Measurements from ENCODE around the gene SSTR3.
"Not testable (repeated sequence)": the region's sequence is repeated elsewhere in the genome, so short reads cannot be mapped to it uniquely, and the experiment has no call there.

SSTR3 gene

DNA sequence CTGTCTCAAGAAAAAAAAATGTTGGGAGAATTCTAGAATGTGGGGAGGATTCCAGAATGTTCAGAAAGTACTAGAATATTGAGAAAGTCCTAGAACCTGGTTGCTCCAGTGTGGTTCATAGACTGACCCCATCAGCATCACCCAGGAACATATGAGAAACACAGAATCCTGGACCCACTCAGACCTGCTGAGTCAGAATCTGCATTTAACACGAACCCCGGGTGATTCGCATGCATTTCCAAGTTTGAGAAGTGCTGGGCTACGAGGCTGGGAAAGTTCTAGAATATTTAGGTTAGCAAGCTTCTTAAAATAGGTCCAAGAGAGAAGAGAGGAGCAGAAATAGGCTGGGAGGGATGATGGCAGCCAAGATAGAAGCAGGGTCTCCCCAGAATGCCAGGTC is 30.6 kb downstream of the SSTR3 start:
- no peak for DNase-seq (ENCODE audit: low spot score)

DNA sequence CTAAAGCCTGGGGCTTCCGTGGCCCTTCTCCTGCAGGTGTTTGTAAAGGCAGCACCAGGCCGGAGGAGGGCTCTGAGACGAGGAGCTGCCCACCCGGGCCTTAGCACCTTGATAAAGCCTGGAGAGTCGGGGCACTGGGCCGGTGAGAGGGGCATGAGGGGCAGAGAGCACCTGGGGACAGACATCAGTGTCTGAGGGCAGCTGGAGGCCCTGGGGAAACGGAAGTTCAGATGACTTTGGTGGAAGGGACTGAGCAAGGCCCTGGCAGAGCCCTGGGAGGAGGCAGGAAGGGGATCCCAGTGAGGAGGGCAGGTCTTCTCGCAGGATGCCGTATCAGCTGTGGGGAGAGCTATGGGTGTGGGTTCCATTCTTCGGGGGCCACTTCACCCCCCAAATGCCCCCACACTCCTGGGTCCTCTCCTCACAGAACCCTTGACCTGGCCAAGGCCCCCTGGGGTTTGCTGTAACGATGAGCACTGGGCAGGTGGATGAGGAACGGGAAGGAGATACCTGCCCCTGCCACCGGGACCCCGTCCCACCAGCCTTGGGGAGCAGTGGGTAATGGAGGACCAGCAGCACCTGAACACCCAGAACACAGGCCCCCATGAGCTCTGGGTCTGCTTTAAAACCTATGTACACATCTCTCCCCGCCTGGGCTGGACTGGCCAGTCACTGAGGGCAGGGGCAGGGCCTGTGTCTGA is 31.6 kb downstream of the SSTR3 start:
- no peak for DNase-seq (ENCODE audit: low spot score)

DNA sequence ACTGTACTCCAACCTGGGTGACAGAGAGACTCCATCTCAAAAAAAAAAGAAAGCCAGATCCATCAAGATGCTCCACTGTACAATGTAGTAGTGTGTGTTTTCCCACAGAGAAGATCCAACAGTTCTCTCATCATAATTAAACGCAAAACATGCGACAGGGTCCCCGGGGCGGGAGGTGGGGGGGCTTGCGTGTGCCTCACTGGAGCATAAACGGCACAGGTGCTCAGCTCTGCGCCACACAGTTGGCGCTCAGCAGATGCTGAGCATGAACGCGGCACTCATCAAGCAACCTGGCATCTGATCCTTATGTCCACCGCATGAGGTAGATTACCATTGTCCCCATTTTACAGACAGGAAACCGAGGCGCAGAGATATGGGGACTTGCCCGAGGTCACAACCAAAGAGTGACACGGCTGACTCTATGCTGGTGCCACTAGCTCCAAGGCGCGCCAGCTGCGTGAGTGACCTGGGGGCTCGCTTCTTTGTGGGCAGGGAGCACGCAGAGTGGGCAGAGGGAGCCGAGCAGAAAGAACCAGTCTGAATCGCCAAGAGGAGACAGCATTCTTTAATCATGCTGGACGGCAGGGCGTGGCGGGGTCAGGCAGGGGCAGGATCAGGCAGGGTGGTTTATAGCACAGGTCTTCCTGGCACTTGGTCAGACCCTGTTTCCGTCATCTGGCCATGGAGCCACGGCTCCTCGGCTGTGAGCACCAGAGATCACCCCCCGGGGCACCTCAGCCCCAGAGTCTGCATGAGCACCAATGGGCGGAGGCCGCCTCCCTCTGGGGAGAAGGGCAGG is 32.5 kb downstream of the SSTR3 start:
- no peak for DNase-seq (ENCODE audit: low spot score)

DNA sequence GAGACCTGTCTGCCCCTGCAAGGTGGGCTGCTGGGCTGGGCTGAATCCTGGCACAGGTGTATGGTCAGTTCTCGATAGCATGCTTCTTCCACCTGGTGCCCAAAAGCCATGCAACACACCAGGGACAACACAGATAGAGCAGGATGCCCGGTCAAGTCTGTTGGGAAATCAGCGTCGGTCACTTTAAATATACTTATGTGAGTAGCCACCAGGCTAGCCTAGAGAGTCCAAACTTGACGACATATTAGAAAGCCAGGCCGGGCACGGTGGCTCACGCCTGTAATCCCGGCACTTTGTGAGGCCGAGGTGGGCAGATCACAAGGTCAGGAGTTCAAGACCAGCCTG is 33.2 kb downstream of the SSTR3 start:
- no peak for DNase-seq (ENCODE audit: low spot score)

DNA sequence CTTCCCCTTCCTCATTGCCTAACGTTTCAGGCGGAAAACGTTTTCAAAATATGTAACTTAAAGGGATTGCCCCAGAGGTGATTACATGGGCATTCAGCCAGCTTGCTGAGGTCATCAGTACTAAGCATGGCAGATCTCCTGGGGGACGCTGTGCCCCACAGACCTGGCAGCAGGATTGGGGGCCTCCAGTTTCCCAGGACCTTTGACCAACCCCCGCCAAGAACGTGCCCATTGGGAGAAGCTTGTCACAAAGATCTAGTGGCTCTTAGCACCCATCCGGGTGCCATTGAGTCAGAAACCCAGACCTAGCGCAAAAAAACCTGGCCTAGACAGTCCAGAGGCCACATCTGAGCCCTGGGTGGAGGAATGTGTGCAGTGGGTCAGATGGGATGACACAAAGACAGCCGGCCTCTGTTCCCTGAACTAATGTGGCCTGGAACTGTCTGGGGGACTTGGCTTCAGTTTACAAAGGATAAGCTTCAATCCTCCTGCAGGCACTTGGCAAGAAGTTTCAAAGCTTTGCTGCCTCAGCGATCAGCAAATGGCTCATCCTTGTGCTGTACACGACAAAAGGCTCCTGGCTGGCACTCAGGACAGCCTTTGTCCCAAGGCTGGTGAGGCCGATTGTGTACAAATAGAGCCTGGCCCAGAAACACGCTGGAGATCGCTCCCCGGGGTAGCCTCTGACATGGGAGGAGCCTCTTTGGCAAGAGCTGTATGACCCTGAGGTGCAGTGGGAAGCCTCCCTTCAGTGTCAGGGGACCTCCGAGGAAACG is 33.7 kb downstream of the SSTR3 start:
- DNase-seq (ENCODE audit: low spot score) = no peak

DNA sequence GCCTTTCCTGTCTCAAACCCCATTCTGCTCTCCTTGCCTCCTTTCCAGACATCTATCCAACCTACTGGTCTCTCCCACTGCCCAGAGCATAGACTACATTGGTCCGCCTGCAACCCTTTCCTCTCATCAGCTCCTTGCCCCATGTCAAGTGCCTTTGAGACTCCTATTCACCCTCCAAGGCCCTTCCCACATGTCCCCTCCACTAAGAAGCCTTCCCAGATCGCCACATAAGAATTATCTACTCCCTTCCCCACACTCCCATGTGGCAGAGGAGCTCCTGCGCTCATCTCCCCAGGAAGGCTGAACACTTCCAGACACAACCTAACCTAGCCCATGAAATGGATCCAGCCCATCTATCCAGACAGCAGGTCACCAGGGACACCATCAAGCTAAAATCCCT is 34.5 kb downstream of the SSTR3 start:
- no peak for DNase-seq (ENCODE audit: low spot score)

DNA sequence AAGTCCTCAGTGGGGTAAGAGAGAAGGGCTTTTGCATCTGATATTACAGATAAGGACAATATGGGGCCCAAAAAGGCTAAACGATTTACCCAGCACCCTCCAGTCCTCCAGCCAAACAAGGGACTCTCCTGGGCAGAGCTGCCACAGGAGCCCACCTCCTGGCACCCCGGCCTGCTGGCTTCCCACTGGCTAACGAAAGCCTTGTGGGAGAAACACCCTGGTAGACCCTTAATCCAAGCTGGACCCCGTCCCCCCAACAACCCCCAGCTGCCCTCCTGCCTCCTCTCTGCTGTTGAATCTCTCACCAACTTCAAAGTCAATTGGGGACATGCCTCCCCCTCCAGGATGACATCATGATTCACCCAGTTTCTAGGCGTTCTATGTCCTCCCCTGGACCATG is 35.1 kb downstream of the SSTR3 start:
- DNase-seq (ENCODE audit: low spot score) = no peak

DNA sequence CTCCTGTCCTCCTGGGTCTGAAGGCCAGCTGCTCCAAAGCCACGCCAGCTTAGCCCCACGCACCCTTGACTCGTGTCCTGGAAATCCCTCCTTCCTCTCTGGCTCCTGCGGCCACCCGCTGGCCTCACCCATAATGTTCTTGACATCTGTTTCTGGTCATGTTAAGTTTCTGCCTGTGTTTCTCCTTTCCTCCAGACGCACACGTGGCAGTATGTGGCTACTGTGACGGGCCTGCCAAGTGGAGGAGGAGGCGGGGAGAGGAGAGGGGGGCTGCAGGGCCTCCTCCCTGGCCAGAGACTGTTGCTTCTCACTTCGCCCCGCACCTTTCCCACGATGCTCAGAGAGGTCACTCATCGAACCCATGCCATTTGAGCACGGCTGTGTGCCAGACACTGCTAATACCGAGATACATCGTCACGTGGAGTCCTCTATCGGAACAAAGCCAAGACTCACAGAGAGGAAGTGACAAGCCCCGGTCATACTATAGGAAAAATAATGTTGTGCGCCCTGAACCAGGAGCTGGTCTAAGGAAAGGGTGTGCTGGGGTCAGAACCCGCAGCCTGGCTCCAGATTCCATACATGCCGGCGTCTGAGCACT is 35.7 kb downstream of the SSTR3 start:
- peak; percentile 95 for DNase-seq (ENCODE audit: low spot score)

DNA sequence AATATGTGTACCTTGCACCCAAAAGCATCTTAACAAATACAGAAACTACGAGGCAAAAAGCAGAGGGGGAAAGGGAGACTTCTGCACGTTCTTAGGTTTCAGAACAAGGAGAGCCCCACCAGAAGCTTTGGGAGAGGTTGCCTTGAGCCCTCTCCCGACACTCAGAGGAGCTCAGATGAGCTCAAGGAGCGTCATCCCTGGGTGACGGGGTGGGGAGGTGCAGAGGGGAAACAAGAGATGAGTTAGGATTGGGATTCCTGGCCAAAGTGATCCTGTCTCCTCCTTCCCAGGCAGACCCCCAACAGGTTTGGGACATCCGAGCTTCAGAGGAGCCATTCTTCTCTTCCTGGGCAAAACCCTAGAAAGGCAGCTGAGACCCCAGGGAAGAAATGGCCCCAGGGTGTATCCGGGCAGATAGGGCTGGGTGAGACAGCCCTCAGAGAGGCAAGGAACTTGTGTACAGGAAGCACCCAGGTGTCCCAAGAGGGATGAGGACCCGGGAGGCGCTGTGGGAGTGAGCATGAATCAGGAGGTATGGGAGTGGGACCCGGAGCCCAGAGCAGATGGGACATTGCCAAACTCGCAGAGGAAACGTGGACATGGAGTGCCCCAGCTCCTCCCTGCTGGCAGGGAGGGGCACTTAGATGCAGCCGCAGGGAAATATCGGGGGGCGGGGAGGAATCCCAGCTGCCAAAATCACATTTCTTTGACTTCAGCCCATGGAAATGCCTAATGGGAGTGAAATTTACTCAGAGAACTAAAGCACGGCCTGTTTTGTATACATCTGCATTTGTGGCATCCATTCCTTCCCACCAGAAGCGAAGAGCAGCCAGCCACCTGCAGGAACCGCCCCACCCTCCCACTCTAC is 36.6 kb downstream of the SSTR3 start:
- DNase-seq (ENCODE audit: low spot score) = no peak

DNA sequence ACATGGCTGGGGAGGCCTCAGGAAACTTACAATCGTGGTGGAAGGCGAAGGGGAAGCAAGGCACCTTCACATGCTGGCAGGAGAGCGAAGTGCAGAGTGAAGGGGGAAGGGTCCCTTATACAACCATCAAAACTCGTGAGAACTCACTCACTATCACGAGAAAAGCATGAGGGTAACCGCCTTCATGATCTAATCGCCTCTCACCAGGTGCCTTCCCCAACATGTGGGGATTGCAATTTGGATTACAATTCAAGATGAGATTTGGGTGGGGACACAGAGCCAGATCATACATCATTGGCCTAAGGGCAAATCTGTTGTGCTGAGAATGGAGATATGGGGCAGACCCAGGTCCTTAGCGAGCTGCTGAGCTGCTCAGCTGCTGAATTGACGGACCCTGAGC is 37.3 kb downstream of the SSTR3 start:
- no peak for DNase-seq (ENCODE audit: low spot score)

DNA sequence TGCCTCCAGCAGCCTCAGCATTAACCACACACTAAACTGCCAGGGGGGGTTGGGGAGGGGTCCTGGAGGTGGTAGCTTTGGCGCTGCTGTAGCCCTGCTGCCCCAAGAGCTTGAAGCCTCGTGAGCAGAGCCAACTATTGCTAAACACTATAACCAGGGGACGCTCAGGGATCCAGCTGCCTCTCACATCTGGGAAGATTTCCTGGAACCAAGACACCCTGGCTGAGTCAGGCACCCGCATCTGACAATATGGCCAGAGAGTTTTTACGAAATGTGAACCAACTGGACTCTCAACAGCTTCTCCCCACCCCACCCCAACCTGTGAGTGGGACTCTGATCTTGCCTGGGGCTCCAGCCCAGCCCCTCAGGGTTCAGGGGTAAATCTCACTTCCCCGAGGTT is 38.6 kb downstream of the SSTR3 start:
- no peak for DNase-seq (ENCODE audit: low spot score)

DNA sequence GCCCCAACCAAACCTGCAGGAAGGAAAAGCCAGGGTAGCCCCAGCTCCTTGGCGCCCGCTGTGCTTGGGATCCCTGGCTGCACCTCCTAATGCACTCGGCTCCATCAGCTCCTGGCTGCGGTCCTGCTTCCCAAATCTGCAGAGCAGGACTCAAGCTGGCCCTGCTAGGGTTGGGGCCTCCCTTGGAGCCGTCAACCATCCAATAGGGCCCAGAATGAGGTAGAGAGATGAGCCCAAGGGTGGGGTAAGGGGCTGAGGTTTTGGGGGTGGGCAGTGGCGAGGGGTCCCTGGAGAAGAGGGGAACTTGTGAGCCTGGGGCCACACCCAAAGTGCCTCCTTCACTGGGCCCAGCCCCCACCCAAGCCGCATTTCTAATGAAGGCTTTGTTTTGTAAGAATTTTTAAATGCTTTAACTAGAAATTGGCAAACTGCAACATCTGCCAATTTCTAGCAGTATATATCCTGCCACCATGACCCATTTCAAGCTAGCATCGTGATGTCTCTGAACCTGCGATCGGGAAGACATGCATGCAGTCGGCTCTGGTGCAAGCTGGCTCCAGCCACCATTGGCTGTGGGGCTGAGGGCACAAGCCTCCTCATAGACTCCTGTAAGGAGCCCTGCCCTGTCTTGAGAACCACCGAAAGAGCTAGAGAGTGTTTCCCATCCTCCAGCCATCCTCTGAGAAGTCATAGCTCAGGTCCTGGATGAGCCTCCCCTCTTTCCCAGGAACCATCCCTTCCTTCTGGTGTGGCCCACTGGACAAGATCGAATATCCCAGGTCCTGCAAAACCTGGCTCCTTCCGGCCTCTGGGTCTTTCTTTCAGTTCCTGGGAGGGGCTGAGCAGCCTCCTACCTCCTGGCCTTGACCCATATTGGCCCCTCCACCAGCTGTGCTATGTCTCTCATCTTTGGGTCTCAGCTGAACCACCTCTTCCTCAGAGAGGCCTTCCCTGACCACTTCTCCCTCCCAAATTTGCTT is 39.7 kb downstream of the SSTR3 start:
- DNase-seq (ENCODE audit: low spot score) = no peak

DNA sequence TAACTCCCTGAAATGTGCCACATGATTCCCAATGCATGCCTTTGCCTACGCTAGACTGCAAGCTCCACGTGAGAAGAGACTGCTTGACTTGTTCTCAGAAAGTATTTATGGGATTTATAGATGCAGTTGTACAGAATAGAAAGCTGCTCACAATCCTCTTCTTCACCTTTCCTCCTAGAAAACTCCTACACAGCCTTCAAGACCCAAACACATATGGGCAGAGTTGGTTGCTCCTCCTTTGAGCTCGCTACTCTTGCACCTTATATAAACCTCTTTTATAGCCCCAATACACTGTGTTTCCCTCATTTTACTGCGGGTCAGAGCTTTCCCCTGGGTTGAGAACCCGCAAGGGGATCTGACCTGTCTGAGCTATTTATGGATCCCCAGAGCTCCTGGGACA is 40.6 kb downstream of the SSTR3 start:
- no peak for DNase-seq (ENCODE audit: low spot score)

DNA sequence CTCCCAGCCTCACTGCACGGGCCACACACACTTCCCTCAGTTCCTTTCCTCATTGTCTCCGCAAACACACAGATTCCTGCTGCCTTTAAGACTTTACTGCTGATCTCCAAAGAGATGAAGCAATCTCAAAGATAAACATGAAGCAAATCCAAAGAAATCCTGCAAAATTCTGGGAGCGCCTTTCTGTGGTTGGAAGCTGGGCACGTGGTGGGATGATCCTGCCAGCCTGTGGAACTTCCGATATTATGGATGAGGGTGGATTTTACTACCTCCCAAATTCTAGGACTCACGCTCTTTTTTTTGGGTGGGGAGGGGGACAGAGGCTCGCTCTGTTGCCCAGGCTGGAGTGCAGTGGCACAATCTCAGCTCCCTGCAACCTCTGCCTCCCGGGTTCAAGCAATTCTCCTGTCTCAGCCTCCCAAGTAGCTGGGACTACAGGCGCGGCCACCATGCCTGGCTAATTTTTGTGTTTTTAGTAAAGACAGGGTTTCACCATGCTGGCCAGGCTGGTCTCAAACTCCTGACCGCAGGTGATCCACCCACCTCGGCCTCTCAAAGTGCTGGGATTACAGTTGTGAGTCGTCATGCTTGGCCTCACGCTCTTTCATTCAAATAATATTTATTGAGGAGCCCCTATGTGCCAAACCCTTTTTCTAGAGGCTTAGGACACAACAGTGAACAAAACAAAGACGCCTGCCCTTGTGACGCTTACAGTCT is 41.4 kb downstream of the SSTR3 start:
- not testable (repeated sequence) for DNase-seq (ENCODE audit: low spot score)

DNA sequence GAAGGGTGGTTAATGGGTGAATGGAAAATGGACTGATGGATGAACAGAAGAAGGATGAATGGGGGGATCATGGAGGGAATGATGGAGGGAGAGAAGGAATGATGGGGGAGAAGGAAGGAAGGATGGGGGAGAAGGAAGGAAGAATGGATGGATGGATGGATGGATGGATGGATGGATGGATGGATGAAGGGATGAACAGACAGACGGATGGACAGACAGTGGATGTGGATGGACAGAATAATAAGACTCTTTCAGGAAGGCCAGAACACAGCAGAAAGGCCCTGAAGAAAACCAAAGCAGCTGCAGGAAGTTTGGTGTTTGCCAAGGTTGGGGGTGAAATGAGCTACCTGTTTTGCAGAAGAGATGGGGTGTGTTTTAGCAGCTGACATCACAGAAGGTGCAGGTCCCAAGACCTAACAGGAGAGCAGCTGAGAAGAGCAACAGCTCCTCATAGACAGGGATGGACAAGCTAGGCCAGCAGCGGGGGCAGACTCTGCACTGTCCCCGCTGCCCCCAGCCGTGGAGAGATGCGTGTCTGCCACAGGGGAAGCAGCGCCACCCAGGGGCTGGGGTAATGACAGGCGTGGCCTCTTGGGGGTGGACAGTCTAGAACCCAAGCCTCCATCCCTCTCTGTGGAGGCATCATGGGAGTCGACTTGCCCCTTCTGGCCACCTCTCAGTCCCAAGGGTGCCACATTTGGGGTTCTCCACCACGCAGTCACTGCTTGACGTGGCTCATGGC is 42.2 kb downstream of the SSTR3 start:
- DNase-seq (ENCODE audit: low spot score) = no peak

DNA sequence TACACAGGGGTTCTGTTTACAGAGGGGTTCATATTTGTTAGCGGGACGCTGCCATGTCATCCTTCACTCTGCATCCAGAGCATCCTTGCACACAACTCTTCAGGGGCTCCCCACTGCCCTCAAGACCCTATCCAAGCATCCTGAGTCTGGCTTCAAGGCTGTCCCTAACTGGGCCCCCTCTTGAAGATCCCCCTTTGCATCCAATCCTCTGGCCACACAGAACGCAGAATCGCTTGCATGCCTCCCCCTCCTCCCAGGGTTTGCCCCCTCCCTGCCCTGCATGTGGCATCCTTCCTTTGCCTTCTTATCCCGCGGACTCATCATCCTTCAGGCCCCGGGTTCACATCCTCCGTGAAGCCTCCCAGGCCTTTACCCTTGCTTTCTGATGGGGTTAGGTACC is 42.9 kb downstream of the SSTR3 start:
- no peak for DNase-seq (ENCODE audit: low spot score)

DNA sequence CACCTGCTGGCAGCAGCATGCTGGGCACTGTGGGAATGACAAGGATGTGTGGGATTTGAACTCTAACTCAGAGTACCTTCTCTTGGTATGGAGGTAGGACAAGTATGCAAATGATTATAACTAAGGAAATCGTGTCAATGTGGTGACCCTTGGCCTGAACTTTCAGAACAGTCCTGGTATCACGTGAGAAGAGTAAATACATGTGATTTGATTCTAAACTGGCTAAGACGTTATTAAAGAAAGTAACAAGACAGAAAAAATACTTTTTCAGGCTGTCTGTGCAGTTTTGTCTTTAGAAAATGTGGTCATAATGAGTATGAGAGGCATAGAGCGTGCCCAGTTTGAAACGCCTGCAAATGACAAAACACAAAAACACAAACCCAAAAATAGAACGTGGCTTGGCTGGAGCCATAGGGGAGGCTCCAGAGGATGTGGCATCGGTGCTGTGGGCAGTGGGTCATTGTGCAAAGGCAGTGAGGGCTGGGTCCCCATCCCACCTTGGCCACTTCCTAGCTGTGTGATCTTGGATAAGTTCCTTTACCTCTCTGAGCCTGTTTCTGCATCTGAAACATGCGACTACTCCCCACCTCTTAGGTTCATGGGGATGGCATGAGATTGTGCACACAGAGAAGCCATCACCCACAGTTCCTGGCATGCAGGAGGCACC is 44.2 kb downstream of the SSTR3 start:
- DNase-seq (ENCODE audit: low spot score) = no peak

DNA sequence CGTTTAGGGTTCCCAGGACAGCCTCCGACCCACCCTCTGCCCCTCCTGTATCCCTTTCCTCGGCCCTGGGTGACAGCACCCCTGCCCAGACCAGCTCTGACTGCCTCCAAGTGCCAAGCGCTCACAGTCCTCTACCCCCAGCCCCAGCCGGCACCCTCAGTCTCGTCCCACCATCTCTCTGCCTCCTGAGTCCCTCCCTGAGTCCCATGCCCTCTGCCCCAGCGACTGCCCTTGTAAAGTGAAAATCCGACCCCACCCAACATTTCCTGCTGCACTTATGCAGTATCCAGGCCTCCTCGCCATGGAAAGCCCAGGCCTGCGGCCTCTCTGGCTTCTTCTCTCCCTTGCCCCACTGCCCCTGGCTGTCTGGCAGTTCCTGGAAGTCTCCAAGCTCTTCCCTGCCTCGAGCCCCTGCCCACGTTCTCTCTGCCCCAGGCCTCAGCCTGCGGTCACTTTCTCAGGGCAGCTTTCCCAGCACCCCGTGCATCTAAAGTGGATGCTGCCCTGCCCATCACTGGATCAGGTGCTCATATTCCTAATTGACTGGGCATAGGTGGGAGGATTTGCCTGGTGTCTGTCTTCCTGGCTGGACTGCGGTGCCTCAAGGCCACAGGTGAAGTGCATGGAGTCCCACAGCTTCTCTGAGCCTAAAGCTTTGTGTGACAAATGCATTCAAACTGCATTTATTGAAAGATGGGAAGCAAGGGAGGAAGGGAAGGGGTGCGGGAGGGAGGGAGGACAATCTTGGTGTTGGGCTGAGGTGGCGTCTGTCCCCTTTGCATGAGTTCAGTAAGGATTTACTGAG is 44.9 kb downstream of the SSTR3 start:
- DNase-seq (ENCODE audit: low spot score) = no peak

Data from kidney capillary endothelial cell (primary cell).